IMR-90 (cell line): ENCODE measurements around the gene HOXA3.
A peak's percentile ranks its signal among the peaks of the same experiment; 100 is the strongest.

ENCODE experiments used
- CEBPB ChIP-seq: IDR thresholded peaks from 2 replicates; pipeline ENCODE4 v1.6.1; 2012; ENCODE audit warnings: low read depth, low read length, improper control_type of control experiment
- CHD1 ChIP-seq: IDR thresholded peaks from 2 replicates; pipeline ENCODE4 v1.6.1; 2012; ENCODE audit warnings: low read depth, low read length, improper control_type of control experiment
- ELK1 ChIP-seq: fragments of 150-350 bp; IDR thresholded peaks from 2 replicates; pipeline ENCODE4 v1.6.1; 2016; ENCODE audit warnings: low read depth, mild to moderate bottlenecking, low read length, moderate library complexity, borderline replicate concordance
- FOS ChIP-seq: fragments of 150-350 bp; IDR thresholded peaks from 2 replicates; pipeline ENCODE4 v1.6.1; 2016; ENCODE audit warnings: low read depth, low read length
- MAFK ChIP-seq: IDR thresholded peaks from 2 replicates; pipeline ENCODE4 v1.6.1; 2012; ENCODE audit warnings: low read depth, low read length, improper control_type of control experiment
- MXI1 ChIP-seq: IDR thresholded peaks from 2 replicates; pipeline ENCODE4 v1.6.1; 2012; ENCODE audit warnings: low read depth, mild to moderate bottlenecking, low read length, moderate library complexity, borderline replicate concordance
- NFE2L2 ChIP-seq: fragments of 150-350 bp; IDR thresholded peaks from 2 replicates; pipeline ENCODE4 v1.6.1; 2016; ENCODE audit warnings: low read depth, mild to moderate bottlenecking, low read length
- POLR2A ChIP-seq: IDR thresholded peaks from 2 replicates; pipeline ENCODE4 v1.6.1; 2012; ENCODE audit warnings: mild to moderate bottlenecking, low read depth, low read length
- RAD21 ChIP-seq: IDR thresholded peaks from 2 replicates; pipeline ENCODE4 v1.6.1; 2012; ENCODE audit warnings: low read length, improper control_type of control experiment
- RCOR1 ChIP-seq: IDR thresholded peaks from 2 replicates; pipeline ENCODE4 v1.6.1; 2012; ENCODE audit warnings: mild to moderate bottlenecking, low read length, improper control_type of control experiment; ENCODE audit not compliant: insufficient replicate concordance
- RFX5 ChIP-seq: IDR thresholded peaks from 2 replicates; pipeline ENCODE4 v1.8.0; 2012; ENCODE audit warnings: low read depth, mild to moderate bottlenecking, low read length, moderate library complexity
- SMC3 ChIP-seq: fragments of 150-350 bp; IDR thresholded peaks from 2 replicates; pipeline ENCODE4 v1.6.1; 2016; ENCODE audit warnings: low read depth, mild to moderate bottlenecking, antibody characterized with exemption, low read length, moderate library complexity
- TF ChIP-seq, protein P1 (sequence below): conservative IDR thresholded peaks from 2 replicates; pipeline ENCODE4 v1.5.1; 2012; ENCODE audit warnings: mild to moderate bottlenecking, low read depth, low read length, improper control_type of control experiment
- TF ChIP-seq, protein P2 (sequence below): fragments of 150-350 bp; IDR thresholded peaks from 2 replicates; pipeline ENCODE4 v1.6.1; 2017; ENCODE audit warnings: mild to moderate bottlenecking, antibody characterized with exemption, low read length, low read depth

DNA sequence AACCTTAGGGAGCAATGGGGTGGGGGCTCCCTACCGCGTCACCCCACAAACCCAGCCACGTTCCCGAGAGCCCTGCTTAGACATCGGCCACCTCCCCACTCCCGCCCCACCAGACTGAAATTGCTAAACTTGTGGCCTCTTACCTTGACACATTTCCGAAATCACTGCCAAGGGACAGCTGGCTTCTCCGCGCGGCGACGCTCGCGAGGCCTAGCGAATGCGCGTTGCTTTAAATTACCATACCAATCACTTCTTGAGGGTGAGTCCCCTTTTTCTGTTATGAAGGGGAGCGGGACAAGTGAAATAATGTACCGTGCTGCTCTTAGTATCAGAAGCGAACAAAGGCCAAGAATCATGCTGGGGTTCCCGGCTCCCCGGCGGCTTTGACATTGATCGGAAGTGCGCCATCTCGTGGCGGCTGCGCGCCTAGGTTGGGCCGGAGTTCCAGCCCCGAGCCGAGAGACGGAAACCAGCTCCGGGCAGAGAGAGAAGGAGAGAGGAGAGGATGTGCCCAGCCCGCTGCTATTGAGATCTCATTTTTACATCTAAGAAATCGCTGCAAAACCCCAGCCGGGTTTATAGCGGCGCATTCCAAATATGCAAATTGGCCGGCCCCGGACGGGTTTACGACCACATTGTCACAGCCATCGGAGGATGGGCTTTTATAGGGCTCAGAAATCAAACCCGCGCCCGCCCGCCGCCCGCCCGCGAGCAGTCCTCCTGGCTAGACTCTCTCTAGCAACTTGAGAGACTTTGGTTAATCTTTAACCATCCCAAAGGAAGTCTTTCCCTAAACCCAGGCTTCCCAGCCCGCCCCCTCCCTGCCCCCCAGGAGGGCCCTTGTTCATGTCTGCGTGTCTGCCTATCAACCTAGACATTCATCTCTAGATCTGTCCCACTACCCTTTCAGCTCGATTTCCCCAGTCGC lies 27.4 kb upstream of the HOXA3 start:
- no peak for TF ChIP-seq POLR2A
- TF ChIP-seq, protein P1, sequence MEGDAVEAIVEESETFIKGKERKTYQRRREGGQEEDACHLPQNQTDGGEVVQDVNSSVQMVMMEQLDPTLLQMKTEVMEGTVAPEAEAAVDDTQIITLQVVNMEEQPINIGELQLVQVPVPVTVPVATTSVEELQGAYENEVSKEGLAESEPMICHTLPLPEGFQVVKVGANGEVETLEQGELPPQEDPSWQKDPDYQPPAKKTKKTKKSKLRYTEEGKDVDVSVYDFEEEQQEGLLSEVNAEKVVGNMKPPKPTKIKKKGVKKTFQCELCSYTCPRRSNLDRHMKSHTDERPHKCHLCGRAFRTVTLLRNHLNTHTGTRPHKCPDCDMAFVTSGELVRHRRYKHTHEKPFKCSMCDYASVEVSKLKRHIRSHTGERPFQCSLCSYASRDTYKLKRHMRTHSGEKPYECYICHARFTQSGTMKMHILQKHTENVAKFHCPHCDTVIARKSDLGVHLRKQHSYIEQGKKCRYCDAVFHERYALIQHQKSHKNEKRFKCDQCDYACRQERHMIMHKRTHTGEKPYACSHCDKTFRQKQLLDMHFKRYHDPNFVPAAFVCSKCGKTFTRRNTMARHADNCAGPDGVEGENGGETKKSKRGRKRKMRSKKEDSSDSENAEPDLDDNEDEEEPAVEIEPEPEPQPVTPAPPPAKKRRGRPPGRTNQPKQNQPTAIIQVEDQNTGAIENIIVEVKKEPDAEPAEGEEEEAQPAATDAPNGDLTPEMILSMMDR, result peak; percentile 78
- TF ChIP-seq RFX5, result no peak
- TF ChIP-seq RAD21, result peak; percentile 35
- TF ChIP-seq, protein P2, sequence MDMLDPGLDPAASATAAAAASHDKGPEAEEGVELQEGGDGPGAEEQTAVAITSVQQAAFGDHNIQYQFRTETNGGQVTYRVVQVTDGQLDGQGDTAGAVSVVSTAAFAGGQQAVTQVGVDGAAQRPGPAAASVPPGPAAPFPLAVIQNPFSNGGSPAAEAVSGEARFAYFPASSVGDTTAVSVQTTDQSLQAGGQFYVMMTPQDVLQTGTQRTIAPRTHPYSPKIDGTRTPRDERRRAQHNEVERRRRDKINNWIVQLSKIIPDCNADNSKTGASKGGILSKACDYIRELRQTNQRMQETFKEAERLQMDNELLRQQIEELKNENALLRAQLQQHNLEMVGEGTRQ, result no peak
- no peak for TF ChIP-seq NFE2L2
- no peak for TF ChIP-seq ELK1
- TF ChIP-seq CHD1, result no peak
- no peak for TF ChIP-seq CEBPB
- no peak for TF ChIP-seq RCOR1
- TF ChIP-seq SMC3, result peak; percentile 34; the same call in 1 of the 2 replicates
- no peak for TF ChIP-seq FOS
- no peak for TF ChIP-seq MAFK
- no peak for TF ChIP-seq MXI1
